Stimulated activated naive B cell treated with anti-CD40 and anti-IgM and Interleukin-4, amounts not matched to agents 10 μg/mL and 1 μg/mL and 100 μg/mL, for 72 hours (primary cell): ENCODE results near the gene ATRNL1.
"Not testable (repeated sequence)": the region's sequence is repeated elsewhere in the genome, so short reads cannot be mapped to it uniquely, and the experiment has no call there.

Experiments used
- ATAC-seq, 2 donors: fragments of 150-1000 bp; cut with Tn5 transposase; replicated peaks; 2 replicates each; pipeline ENCODE4 v1.10.0; 2021; ENCODE audit warnings: moderate library complexity in 1 of 2
- DNase-seq: peaks from one replicate; pipeline ENCODE4 v3.0.0; 2021
- H3K27ac Mint-ChIP-seq: one replicate; pipeline ENCODE4 v1.8.0; 2022; ENCODE audit warnings: mild to moderate bottlenecking, mixed read lengths
- H3K27me3 Mint-ChIP-seq, 2 donors: one replicate each; pipeline ENCODE4 v1.8.0; 2022; ENCODE audit warnings: mixed read lengths in 2 of 2
- H3K36me3 Mint-ChIP-seq, 2 donors: one replicate each; pipeline ENCODE4 v1.8.0; 2022; ENCODE audit warnings: mixed read lengths in 2 of 2, mild to moderate bottlenecking in 1 of 2
- H3K4me1 Mint-ChIP-seq, 2 donors: one replicate each; pipeline ENCODE4 v1.8.0; 2022; ENCODE audit warnings: mixed read lengths in 2 of 2, mild to moderate bottlenecking in 1 of 2
- H3K4me3 Mint-ChIP-seq, 2 donors: one replicate each; pipeline ENCODE4 v1.8.0; 2022; ENCODE audit warnings: mild to moderate bottlenecking in 2 of 2, mixed read lengths in 2 of 2, moderate library complexity in 1 of 2
- H3K9me3 Mint-ChIP-seq, 2 donors: one replicate each; pipeline ENCODE4 v1.8.0; 2022; ENCODE audit warnings: mixed read lengths in 2 of 2, mild to moderate bottlenecking in 1 of 2

Gene ATRNL1

DNA sequence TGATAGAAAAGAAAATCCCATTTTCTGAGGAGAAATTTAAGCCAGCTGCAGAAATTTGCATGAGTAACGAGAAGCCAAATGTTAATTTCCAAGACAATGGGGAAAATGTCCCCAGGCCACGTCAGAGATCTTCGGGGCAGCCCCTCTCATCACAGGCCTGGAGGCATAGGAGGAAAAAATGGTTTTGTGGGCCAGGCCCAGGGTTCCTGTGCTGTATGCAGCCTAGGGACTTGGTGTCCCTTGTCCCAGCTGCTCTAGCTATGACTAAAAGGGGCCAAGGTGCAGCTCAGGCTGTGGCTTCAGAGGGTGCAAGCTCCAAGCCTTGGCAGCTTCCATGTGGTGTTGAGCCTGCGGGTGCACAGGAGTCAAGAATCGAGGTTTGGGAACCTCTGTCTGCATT lies 12.2 kb downstream of the ATRNL1 start:
- H3K9me3 Mint-ChIP-seq: peaks cover 16 to 26% of the 10 kb centered on the region in 2 donors
- not testable (repeated sequence) for H3K4me3 Mint-ChIP-seq, DNase-seq, H3K4me1 Mint-ChIP-seq, H3K36me3 Mint-ChIP-seq, H3K27ac Mint-ChIP-seq, ATAC-seq
- peaks cover 14 to 16% of the 10 kb centered on the region in 2 donors for H3K27me3 Mint-ChIP-seq

DNA sequence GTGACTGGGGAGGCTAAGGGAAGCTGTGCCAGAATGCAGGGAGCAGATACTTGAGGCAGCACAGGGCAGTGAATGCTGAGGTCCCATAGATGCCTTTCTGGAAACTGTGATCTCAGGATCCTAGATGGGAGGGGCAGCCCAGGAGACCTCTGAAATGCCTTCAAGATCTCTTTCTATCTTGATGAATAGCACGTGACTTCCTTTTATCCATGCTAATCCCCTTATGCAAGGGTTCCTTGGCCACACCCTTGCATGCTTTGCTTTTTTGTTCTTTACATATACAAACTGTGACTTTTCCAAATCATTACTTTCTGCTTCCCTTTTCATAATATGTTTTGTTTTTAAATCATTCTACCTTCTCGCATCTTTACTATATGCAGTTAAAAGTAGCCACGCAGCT lies 14.7 kb downstream of the ATRNL1 start:
- Mint-ChIP-seq H3K27me3 (peaks cover 11 to 20% of the 10 kb centered on the region in 2 donors), H3K4me1 (no peaks in the 10 kb centered on the region), H3K27ac (no peak overlapping the region), H3K36me3 (no peaks in the 10 kb centered on the region), H3K4me3 (no peak overlapping the region), H3K9me3 (peaks cover 17 to 26% of the 10 kb centered on the region in 2 donors)
- DNase-seq (no peak), ATAC-seq (no peak)

DNA sequence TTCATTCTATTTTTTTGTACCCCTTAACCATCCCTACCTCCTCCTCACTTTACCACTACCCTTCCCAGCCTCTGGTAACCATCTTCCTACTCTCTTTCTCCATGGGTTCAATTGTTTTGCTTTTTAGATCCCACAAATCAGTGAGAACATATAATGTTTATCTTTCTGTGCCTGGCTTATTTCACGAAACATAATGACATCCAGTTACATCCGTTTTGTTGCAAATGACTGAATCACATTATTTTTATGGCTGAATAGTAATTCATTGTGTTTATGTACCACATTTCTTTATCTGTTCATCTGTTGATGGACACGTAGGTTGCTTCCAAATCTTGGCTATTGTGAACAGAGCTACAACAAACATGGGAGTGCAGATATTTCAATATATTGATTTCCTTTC lies 24.1 kb downstream of the ATRNL1 start:
- no peaks in the 10 kb centered on the region for H3K36me3 Mint-ChIP-seq
- peaks cover 5 to 8% of the 10 kb centered on the region in 2 donors for H3K9me3 Mint-ChIP-seq
- H3K4me3 Mint-ChIP-seq: no peak overlapping the region

DNA sequence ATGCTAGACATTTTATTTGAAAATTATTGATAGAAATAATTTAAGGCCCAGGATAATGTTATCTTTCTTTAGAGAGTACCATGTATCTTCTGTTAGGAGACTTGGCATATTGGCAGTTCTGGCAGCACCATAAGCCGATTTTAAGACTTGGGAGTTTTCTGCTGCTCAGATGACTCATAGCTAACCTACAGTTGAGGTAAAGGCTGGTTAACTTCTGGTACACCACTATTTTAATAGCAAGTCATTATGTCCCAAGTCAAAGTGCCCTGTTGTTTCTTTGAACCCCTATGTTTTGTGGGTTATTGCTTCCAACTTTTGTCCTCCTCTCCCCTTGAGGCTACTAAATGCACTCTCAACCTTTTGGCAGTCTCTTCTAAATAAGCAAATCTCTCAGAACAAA lies 25.2 kb downstream of the ATRNL1 start:
- H3K27ac Mint-ChIP-seq: no peak overlapping the region
- H3K36me3 Mint-ChIP-seq: no peaks in the 10 kb centered on the region
- H3K4me1 Mint-ChIP-seq: no peaks in the 10 kb centered on the region
- ATAC-seq (no peak), DNase-seq (no peak)
- H3K9me3 Mint-ChIP-seq: peaks cover 0 to 7% of the 10 kb centered on the region in 2 donors
- no peak overlapping the region for H3K4me3 Mint-ChIP-seq
- H3K27me3 Mint-ChIP-seq: peaks cover 12 to 18% of the 10 kb centered on the region in 2 donors

More for the DNA sequence above, 24.1 kb downstream of the ATRNL1 start:
- no peak overlapping the region for H3K27ac Mint-ChIP-seq
- ATAC-seq (no peak), DNase-seq (no peak)
- peaks cover 18 to 19% of the 10 kb centered on the region in 2 donors for H3K27me3 Mint-ChIP-seq
- no peaks in the 10 kb centered on the region for H3K4me1 Mint-ChIP-seq

DNA sequence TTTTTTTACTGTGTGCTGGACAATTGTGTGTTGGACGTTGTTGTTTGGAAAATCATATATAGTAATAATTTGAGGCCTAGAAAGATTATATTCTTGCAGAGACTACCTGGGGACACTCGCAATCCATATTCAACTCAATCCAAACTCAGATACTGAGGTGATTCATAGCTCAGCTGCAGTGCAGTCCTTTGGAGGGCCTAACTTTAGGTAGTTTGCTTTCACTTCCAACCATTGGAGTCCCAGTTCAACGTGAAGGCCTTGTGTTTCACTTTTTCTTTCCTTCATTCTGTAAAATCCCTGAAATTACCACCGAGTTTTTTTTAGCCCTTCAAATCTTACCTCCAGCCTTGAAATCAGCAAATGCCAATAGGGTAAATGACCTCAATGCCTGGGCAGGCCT lies 32.3 kb downstream of the ATRNL1 start:
- Mint-ChIP-seq H3K27me3 (no peaks in the 10 kb centered on the region), H3K4me1 (no peaks in the 10 kb centered on the region), H3K27ac (no peak overlapping the region), H3K4me3 (no peak overlapping the region), H3K36me3 (no peaks in the 10 kb centered on the region), H3K9me3 (no peaks in the 10 kb centered on the region)
- ATAC-seq: no peak
- no peak for DNase-seq

DNA sequence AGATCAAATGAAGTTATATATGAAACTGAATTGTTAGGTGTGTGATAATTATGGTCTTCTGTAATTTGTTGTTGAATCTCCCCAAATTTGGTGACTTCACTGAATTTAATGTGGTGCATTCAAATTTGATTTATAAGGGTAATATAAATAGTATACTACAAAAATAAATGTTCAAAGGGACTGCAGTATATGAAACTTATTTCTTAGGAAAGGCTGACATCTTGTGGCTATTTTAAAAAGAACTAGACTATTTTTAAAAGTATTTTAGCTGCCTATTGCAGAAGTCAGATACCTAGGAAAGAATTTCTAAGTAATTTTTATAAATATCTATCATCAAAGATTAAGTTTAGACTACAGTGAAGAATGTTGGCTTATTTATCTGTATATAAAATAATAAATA lies 36.6 kb downstream of the ATRNL1 start:
- Mint-ChIP-seq H3K4me1 (no peaks in the 10 kb centered on the region), H3K36me3 (no peaks in the 10 kb centered on the region), H3K27me3 (no peaks in the 10 kb centered on the region), H3K9me3 (no peaks in the 10 kb centered on the region), H3K4me3 (no peak overlapping the region), H3K27ac (no peak overlapping the region)
- peak in 1 of 2 donors; percentile 27 for ATAC-seq
- no peak for DNase-seq

DNA sequence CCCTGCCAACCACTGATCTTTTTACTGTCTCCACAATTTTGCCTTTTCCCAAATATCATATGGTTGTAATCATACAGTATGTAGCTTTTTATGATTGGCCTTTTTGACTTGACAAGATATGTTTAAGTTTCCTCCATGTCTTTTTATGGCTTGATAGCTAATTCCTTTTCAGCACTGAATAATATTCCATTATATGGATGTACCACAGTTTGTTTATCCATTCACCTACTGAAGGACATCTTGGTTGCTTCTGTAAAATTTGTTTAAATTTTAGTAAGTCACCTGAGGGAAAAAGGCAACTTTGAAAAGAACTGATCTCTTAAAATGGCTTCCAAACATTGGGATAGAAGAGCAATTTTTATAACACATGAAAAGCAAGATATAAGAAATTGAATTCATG lies 43.5 kb downstream of the ATRNL1 start:
- DNase-seq: no peak
- Mint-ChIP-seq H3K4me1 (no peaks in the 10 kb centered on the region), H3K27me3 (no peaks in the 10 kb centered on the region), H3K4me3 (no peak overlapping the region), H3K36me3 (no peaks in the 10 kb centered on the region), H3K27ac (no peak overlapping the region), H3K9me3 (peaks cover 3 to 4% of the 10 kb centered on the region in 2 donors)
- ATAC-seq: no peak

DNA sequence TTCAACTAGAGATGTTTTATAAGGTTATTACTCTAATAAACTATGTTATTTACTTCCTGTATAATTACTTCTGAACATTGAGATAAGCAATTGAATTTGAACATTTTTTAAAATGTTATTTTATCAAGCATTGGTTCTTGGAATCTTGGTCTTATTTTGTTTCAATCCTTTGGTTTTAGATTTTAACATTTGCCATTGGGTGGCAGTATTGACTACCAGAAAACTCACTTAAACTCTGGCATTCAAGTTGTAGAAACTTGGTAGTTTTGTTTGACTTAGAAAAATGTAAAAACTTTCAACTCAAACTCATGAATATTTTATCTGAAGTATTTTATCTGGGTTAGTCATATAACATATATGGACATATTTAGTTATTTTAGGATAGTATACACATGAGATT lies 48.1 kb downstream of the ATRNL1 start:
- DNase-seq (no peak), ATAC-seq (no peak)
- Mint-ChIP-seq H3K36me3 (no peaks in the 10 kb centered on the region), H3K4me1 (no peaks in the 10 kb centered on the region), H3K27me3 (no peaks in the 10 kb centered on the region), H3K27ac (no peak overlapping the region), H3K4me3 (no peak overlapping the region), H3K9me3 (peaks cover 3 to 4% of the 10 kb centered on the region in 2 donors)

DNA sequence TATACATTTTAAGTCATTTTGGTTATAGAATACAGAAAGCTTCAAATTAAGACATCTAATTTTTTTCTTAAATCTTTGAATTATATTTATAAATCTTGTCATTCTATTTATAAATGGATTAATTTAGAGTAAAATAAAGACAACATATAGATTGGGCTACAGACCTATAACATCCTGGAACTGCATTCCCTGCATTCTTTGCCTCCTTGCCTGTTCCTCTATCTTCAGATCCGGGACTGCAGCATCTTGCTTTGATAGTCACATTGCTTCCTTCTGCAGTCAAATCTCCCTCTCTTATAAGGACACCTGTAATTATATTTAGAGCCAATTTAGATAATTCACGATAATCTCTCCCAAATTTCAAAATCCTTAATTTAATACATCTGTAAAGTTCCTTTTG lies 64.2 kb downstream of the ATRNL1 start:
- Mint-ChIP-seq H3K4me1 (no peaks in the 10 kb centered on the region), H3K9me3 (no peaks in the 10 kb centered on the region), H3K27ac (no peak overlapping the region), H3K27me3 (peaks cover 0 to 21% of the 10 kb centered on the region in 2 donors), H3K36me3 (no peaks in the 10 kb centered on the region), H3K4me3 (no peak overlapping the region)
- ATAC-seq: no peak
- no peak for DNase-seq

DNA sequence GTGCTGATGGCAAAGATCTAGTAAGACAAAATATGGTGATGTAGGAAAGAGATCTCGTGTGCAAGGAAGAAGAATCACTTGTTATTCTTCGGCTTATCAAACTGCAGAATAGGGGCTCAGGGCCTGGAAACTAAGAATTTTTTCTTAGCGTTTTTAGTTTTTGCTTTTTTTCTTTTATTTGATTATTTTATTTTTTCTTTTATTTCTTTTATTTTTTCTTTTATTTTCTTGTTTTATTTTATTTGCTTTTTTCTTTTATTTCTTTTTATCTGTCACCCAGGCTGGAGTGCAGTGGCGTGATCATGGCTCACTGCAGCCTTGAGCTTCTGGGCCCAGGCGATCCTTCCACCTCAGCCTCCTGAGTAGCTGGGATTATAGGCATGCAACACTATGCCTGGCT lies 70.0 kb downstream of the ATRNL1 start:
- Mint-ChIP-seq H3K4me3 (no peak overlapping the region), H3K4me1 (no peaks in the 10 kb centered on the region), H3K9me3 (peaks cover 0 to 4% of the 10 kb centered on the region in 2 donors), H3K27ac (no peak overlapping the region), H3K27me3 (no peaks in the 10 kb centered on the region), H3K36me3 (no peaks in the 10 kb centered on the region)
- ATAC-seq: no peak
- no peak for DNase-seq

DNA sequence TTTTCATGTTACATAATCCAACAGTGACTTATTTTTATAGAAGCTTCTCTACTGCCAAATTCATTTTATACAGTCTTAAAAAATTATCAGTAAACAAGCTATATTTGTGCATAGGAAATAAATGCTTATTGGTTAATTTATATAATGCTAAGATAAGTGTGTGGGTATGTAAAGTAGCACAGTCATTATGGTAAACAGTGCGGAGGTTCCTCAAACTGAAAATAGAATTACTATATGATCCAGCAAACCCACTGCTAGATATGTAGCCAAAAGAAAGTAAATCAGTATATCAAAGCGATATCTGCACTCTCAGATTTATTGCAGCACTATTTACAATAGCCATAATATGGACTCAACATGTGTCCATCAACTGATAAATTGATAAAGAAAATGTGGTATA lies 71.1 kb downstream of the ATRNL1 start:
- no peaks in the 10 kb centered on the region for H3K27me3 Mint-ChIP-seq
- H3K9me3 Mint-ChIP-seq: peaks cover 0 to 4% of the 10 kb centered on the region in 2 donors
- H3K4me1 Mint-ChIP-seq: no peaks in the 10 kb centered on the region
- H3K4me3 Mint-ChIP-seq: no peak overlapping the region
- H3K27ac Mint-ChIP-seq: no peak overlapping the region
- H3K36me3 Mint-ChIP-seq: no peaks in the 10 kb centered on the region
- ATAC-seq (no peak), DNase-seq (no peak)

DNA sequence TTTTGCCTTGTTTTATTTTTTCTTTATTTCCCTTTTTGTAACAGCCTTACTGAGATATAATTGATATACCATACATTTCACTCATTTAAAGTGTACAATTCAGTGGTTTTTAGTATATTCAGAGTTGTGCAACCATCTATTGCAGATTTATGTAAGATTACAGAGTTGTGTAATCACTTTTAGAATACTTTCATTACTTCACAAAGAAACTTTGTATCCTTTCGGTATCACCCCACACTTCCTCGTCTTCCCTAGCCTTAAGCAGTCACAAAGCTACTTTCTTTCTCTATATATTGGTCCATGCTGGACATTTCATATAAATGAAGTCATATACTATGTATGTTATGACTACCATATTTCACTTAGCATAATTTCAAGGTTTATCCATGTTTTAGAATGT lies 74.6 kb downstream of the ATRNL1 start:
- Mint-ChIP-seq H3K9me3 (peaks cover 0 to 4% of the 10 kb centered on the region in 2 donors), H3K4me3 (no peak overlapping the region), H3K4me1 (no peaks in the 10 kb centered on the region), H3K27me3 (no peaks in the 10 kb centered on the region), H3K27ac (no peak overlapping the region), H3K36me3 (no peaks in the 10 kb centered on the region)
- DNase-seq: no peak
- ATAC-seq: no peak

DNA sequence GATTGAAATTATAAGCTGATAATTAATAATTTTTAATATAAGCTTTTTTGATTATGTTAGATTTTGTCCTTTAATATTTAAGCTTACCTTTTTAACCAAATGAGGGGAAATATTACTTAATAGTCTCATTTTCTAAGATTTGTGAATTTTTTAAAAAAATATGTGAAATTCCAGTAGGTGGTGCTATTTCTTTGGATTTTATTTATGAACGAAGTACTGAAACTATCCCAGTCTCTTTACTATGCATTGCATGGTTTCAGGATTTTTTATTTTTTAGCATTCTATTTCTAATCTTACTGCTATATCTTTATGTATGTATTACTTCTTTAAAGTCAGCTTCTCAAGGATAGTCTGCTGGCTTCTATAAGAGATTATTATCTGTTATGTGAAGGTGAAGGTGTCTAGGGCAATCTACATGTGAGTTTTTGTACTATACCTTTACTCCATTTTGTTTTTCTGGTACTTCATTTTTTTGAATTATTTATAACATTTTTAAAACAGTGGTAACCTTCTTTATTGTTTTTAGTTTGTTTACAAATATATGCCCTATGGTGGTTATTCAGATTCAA lies 78.3 kb downstream of the ATRNL1 start:
- ATAC-seq (no peak), DNase-seq (no peak)
- Mint-ChIP-seq H3K4me3 (no peak overlapping the region), H3K9me3 (peaks cover 0 to 3% of the 10 kb centered on the region in 2 donors), H3K27ac (no peak overlapping the region), H3K4me1 (no peaks in the 10 kb centered on the region), H3K36me3 (no peaks in the 10 kb centered on the region), H3K27me3 (peaks cover 5 to 6% of the 10 kb centered on the region in 2 donors)

DNA sequence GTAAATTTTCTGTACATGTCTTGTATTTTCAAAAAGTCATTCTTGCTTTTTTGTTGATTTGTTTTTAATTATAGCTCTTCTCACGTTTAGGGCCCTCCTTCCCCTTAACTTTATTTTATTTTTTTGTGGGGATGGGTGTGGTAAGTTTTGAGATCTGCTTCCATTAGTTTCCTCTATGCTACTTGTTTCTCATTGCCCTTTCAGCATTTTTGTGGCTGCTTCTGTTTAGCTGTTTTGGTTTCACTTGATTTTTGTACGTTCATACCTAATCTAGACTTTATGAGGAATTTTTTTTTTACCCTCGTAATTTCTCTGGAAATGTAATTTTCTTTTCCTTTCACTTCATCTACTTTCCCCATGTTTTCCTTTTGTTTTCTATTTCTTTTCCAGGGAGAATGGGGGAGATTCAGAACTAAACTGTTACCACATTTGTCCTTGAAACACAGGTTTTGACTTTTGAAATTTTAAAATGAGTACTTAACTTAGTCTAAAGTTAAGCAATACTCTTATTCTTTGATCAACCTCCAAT lies 80.8 kb downstream of the ATRNL1 start:
- Mint-ChIP-seq H3K9me3 (no peaks in the 10 kb centered on the region), H3K27ac (no peak overlapping the region), H3K36me3 (no peaks in the 10 kb centered on the region), H3K4me1 (no peaks in the 10 kb centered on the region), H3K4me3 (no peak overlapping the region), H3K27me3 (peaks cover 8 to 13% of the 10 kb centered on the region in 2 donors)
- ATAC-seq (no peak), DNase-seq (no peak)

DNA sequence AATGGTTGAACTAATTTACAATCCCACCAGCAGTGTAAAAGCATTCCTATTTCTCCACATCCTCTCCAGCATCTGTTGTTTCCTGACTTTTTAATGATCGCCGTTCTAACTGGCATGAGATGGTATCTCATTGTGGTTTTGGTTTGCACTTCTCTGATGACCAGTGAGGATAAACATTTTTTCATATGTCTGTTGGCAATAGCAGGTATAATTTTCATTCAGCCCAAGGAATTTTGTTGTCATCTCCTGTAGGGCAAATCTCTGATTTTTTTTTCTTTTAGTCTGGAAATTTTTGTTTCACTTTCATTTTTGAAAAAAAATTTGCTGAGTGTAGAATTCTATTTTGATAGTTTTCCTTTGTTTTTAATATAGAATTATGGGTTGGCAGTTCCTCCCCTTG lies 114.1 kb downstream of the ATRNL1 start:
- not testable (repeated sequence) for H3K27ac Mint-ChIP-seq, H3K4me1 Mint-ChIP-seq, DNase-seq, H3K36me3 Mint-ChIP-seq, H3K27me3 Mint-ChIP-seq, ATAC-seq, H3K9me3 Mint-ChIP-seq
- peak overlapping the region; percentile 35 to 53 for H3K4me3 Mint-ChIP-seq
